Mesendoderm (in vitro differentiated cells): ENCODE data around the gene LRRC56.
A peak's percentile ranks its signal among the peaks of the same experiment; 100 is the strongest.

Experiments
- DNase-seq: peaks from one replicate; pipeline ENCODE4 v3.0.0; 2013
- H2AK5ac ChIP-seq: 2 replicates; pipeline ENCODE4 v1.6.1; 2013; ENCODE audit warnings: low read length, inconsistent platforms
- H2BK120ac ChIP-seq: 2 replicates; pipeline ENCODE4 v1.6.1; 2013; ENCODE audit warnings: low read depth, mild to moderate bottlenecking, low read length, moderate library complexity, mixed read lengths
- H2BK15ac ChIP-seq: replicated peaks from 2 replicates; pipeline ENCODE4 v1.6.1; 2013; ENCODE audit warnings: low read depth, mild to moderate bottlenecking, moderate library complexity
- H2BK5ac ChIP-seq: 2 replicates; pipeline ENCODE4 v1.6.1; 2013; ENCODE audit warnings: low read length, inconsistent platforms
- H3K18ac ChIP-seq: 2 replicates; pipeline ENCODE4 v1.6.1; 2013; ENCODE audit warnings: mild to moderate bottlenecking, low read length, mixed read lengths
- H3K23ac ChIP-seq: one replicate; pipeline ENCODE4 v1.6.1; 2013; ENCODE audit warnings: low read length
- H3K27ac ChIP-seq: 2 replicates; pipeline ENCODE4 v1.5.1; 2013; ENCODE audit warnings: low read depth, mild to moderate bottlenecking, inconsistent platforms, low read length, moderate library complexity
- H3K27me3 ChIP-seq: 2 replicates; pipeline ENCODE4 v1.6.1; 2013; ENCODE audit warnings: low read length, control low read depth, mild to moderate bottlenecking, inconsistent platforms; ENCODE audit not compliant: insufficient read depth, poor library complexity
- H3K36me3 ChIP-seq: 2 replicates; pipeline ENCODE4 v1.6.1; 2013; ENCODE audit warnings: low read length, inconsistent platforms; ENCODE audit not compliant: control insufficient read depth, insufficient read depth
- H3K4ac ChIP-seq: one replicate; pipeline ENCODE4 v1.6.1; 2013; ENCODE audit warnings: low read depth, mild to moderate bottlenecking, low read length, moderate library complexity
- H3K4me1 ChIP-seq: 2 replicates; pipeline ENCODE4 v1.6.1; 2013; ENCODE audit warnings: low read depth, low read length, inconsistent platforms; ENCODE audit not compliant: control insufficient read depth
- H3K4me2 ChIP-seq: 2 replicates; pipeline ENCODE4 v1.6.1; 2013; ENCODE audit warnings: low read length
- H3K4me3 ChIP-seq: 2 replicates; pipeline ENCODE4 v1.5.1; 2013; ENCODE audit warnings: mild to moderate bottlenecking, low read length
- H3K56ac ChIP-seq: one replicate; pipeline ENCODE4 v1.6.1; 2013; ENCODE audit warnings: low read length
- H3K79me1 ChIP-seq: 2 replicates; pipeline ENCODE4 v1.6.1; 2013; ENCODE audit warnings: low read length, inconsistent platforms
- H3K79me2 ChIP-seq: 2 replicates; pipeline ENCODE4 v1.6.1; 2013; ENCODE audit warnings: mild to moderate bottlenecking, low read length; ENCODE audit not compliant: control insufficient read depth, insufficient read depth
- H3K9ac ChIP-seq: 2 replicates; pipeline ENCODE4 v1.6.1; 2013; ENCODE audit warnings: low read length, inconsistent platforms
- H4K5ac ChIP-seq: one replicate; pipeline ENCODE4 v1.6.1; 2013; ENCODE audit warnings: low read length
- H4K8ac ChIP-seq: one replicate; pipeline ENCODE4 v1.6.1; 2013; ENCODE audit warnings: low read depth, mild to moderate bottlenecking, control low read depth, low read length, moderate library complexity
- WGBS: extraction: QIAGEN DNeasy Blood & Tissue Kit; methylation state at CpG from one replicate; pipeline ENCODE4 v1.1.7; 2013; ENCODE audit warnings: low lambda C conversion rate, missing lambda C conversion rate; ENCODE audit not compliant: insufficient coverage; ENCODE audit errors: extremely low coverage; 5-methylcytosine and 5-hydroxymethylcytosine counted together

LRRC56 gene

GRCh38 chr11:494761-495536 lies 42.4 kb upstream of the LRRC56 start:
- H3K9ac ChIP-seq = no peak overlapping the region
- peaks cover 2% of the 10 kb centered on the region for H3K79me1 ChIP-seq
- H3K27ac ChIP-seq = no peak overlapping the region
- H2BK15ac ChIP-seq = no peak overlapping the region
- H2BK5ac ChIP-seq = no peak overlapping the region
- H3K23ac ChIP-seq = no peak overlapping the region
- no peaks in the 10 kb centered on the region for H3K27me3 ChIP-seq
- no peaks in the 10 kb centered on the region for H3K79me2 ChIP-seq
- WGBS = no CpG with 5 or more reads among the region's 37 CpGs
- no peak overlapping the region for H4K5ac ChIP-seq
- no peak overlapping the region for H3K56ac ChIP-seq
- peaks cover 20% of the 10 kb centered on the region for H3K36me3 ChIP-seq
- no peak overlapping the region for H2AK5ac ChIP-seq
- DNase-seq = no peak
- H3K18ac ChIP-seq = no peak overlapping the region
- H3K4me1 ChIP-seq = no peaks in the 10 kb centered on the region
- H4K8ac ChIP-seq = no peak overlapping the region
- no peak overlapping the region for H3K4me2 ChIP-seq
- H3K4me3 ChIP-seq = no peak overlapping the region
- H2BK120ac ChIP-seq = no peak overlapping the region
- no peak overlapping the region for H3K4ac ChIP-seq

GRCh38 chr11:495537-495931 lies 41.8 kb upstream of the LRRC56 start:
- peaks cover 23% of the 10 kb centered on the region for H3K36me3 ChIP-seq
- H3K23ac ChIP-seq = no peak overlapping the region
- no peak overlapping the region for H3K18ac ChIP-seq
- H3K4me2 ChIP-seq = no peak overlapping the region
- H2AK5ac ChIP-seq = no peak overlapping the region
- H4K5ac ChIP-seq = no peak overlapping the region
- no peak overlapping the region for H2BK5ac ChIP-seq
- no peak overlapping the region for H3K4ac ChIP-seq
- no peak overlapping the region for H3K27ac ChIP-seq
- no peaks in the 10 kb centered on the region for H3K79me2 ChIP-seq
- H2BK120ac ChIP-seq = no peak overlapping the region
- H3K27me3 ChIP-seq = no peaks in the 10 kb centered on the region
- H3K79me1 ChIP-seq = peaks cover 2% of the 10 kb centered on the region
- H3K4me3 ChIP-seq = no peak overlapping the region
- no peak overlapping the region for H3K9ac ChIP-seq
- H3K4me1 ChIP-seq = no peaks in the 10 kb centered on the region
- no peak overlapping the region for H2BK15ac ChIP-seq
- DNase-seq = no peak
- H4K8ac ChIP-seq = no peak overlapping the region
- no CpG with 5 or more reads among the region's 10 CpGs for WGBS
- H3K56ac ChIP-seq = no peak overlapping the region

- Histone ChIP-seq H3K18ac (no peak overlapping the region), H3K56ac (no peak overlapping the region), H4K5ac (no peak overlapping the region), H3K36me3 (peaks cover 24% of the 10 kb centered on the region), H2AK5ac (no peak overlapping the region), H3K4ac (no peak overlapping the region), H3K4me3 (no peak overlapping the region), H3K79me1 (peaks cover 2% of the 10 kb centered on the region), H2BK5ac (no peak overlapping the region), H3K79me2 (no peaks in the 10 kb centered on the region), H3K9ac (no peak overlapping the region), H3K23ac (no peak overlapping the region), H3K27ac (no peak overlapping the region), H3K4me1 (no peaks in the 10 kb centered on the region), H2BK120ac (no peak overlapping the region), H3K4me2 (no peak overlapping the region), H2BK15ac (no peak overlapping the region), H3K27me3 (no peaks in the 10 kb centered on the region), H4K8ac (no peak overlapping the region)
- peak; percentile 30 for DNase-seq
- no CpG with 5 or more reads among the region's 34 CpGs for whole genome bisulfite sequencing
These were observed 40.3 kb upstream of the LRRC56 start for GRCh38 chr11:496834-497564.

- no peak for DNase-seq
- no peak overlapping the region for H2BK15ac ChIP-seq
- H3K27ac ChIP-seq = no peak overlapping the region
- no peak overlapping the region for H3K9ac ChIP-seq
- no peak overlapping the region for H3K4me2 ChIP-seq
- H3K79me1 ChIP-seq = peaks cover 2% of the 10 kb centered on the region
- no peak overlapping the region for H4K5ac ChIP-seq
- H2BK5ac ChIP-seq = no peak overlapping the region
- no peaks in the 10 kb centered on the region for H3K27me3 ChIP-seq
- peaks cover 24% of the 10 kb centered on the region for H3K36me3 ChIP-seq
- H2AK5ac ChIP-seq = no peak overlapping the region
- no peaks in the 10 kb centered on the region for H3K4me1 ChIP-seq
- no peak overlapping the region for H3K4me3 ChIP-seq
- no peak overlapping the region for H2BK120ac ChIP-seq
- no peak overlapping the region for H3K56ac ChIP-seq
- no CpG with 5 or more reads among the region's 31 CpGs for WGBS
- H3K18ac ChIP-seq = no peak overlapping the region
- H3K23ac ChIP-seq = no peak overlapping the region
- H4K8ac ChIP-seq = no peak overlapping the region
- H3K79me2 ChIP-seq = no peaks in the 10 kb centered on the region
- H3K4ac ChIP-seq = no peak overlapping the region
These were observed 39.6 kb upstream of the LRRC56 start for GRCh38 chr11:497565-498296.

GRCh38 chr11:498297-499181 lies 38.8 kb upstream of the LRRC56 start:
- H2BK120ac ChIP-seq = no peak overlapping the region
- peaks cover 2% of the 10 kb centered on the region for H3K79me1 ChIP-seq
- no peak overlapping the region for H3K9ac ChIP-seq
- WGBS = no CpG with 5 or more reads among the region's 39 CpGs
- no peak overlapping the region for H3K56ac ChIP-seq
- no peak overlapping the region for H3K27ac ChIP-seq
- H3K27me3 ChIP-seq = no peaks in the 10 kb centered on the region
- H2AK5ac ChIP-seq = no peak overlapping the region
- no peak overlapping the region for H4K8ac ChIP-seq
- H3K79me2 ChIP-seq = no peaks in the 10 kb centered on the region
- H3K4me3 ChIP-seq = no peak overlapping the region
- H3K4ac ChIP-seq = no peak overlapping the region
- H3K4me2 ChIP-seq = no peak overlapping the region
- no peak overlapping the region for H3K18ac ChIP-seq
- no peak overlapping the region for H3K23ac ChIP-seq
- H3K36me3 ChIP-seq = peaks cover 24% of the 10 kb centered on the region
- H2BK5ac ChIP-seq = no peak overlapping the region
- H4K5ac ChIP-seq = no peak overlapping the region
- no peaks in the 10 kb centered on the region for H3K4me1 ChIP-seq
- no peak for DNase-seq
- H2BK15ac ChIP-seq = no peak overlapping the region
